ENCODE measurements around the gene KNG1.
"Not testable (repeated sequence)": the region's sequence is repeated elsewhere in the genome, so short reads cannot be mapped to it uniquely, and the experiment has no call there.

Gene KNG1

GRCh38 chr3:186687120-186687651 is 30.0 kb upstream of the KNG1 start:
- WGBS, 2 experiments (ENCODE audit: insufficient coverage in 2 of 2), result 93 to 97% methylated on average over 5 to 6 of the region's 12 CpGs
- Histone ChIP-seq H3K36me3 (ENCODE audit: control insufficient read depth, insufficient read depth, low read length) (no peaks in the 10 kb centered on the region), H3K27ac (ENCODE audit: low read depth, low read length, severe bottlenecking) (no peak overlapping the region), H3K4me1 (ENCODE audit: control insufficient read depth, insufficient read depth, low read length, poor library complexity, severe bottlenecking) (no peaks in the 10 kb centered on the region), H3K4me3 (ENCODE audit: extremely low read depth, insufficient read depth, low read length, poor library complexity, severe bottlenecking) (no peak overlapping the region), H3K9me3 (ENCODE audit: control insufficient read depth, low read length) (peaks cover 8% of the 10 kb centered on the region)

- not testable (repeated sequence) for H3K4me3 ChIP-seq (ENCODE audit: extremely low read depth, insufficient read depth, low read length, poor library complexity, severe bottlenecking); H3K27ac ChIP-seq (ENCODE audit: low read depth, low read length, severe bottlenecking); H3K36me3 ChIP-seq (ENCODE audit: control insufficient read depth, insufficient read depth, low read length); H3K9me3 ChIP-seq (ENCODE audit: control insufficient read depth, low read length); H3K4me1 ChIP-seq (ENCODE audit: control insufficient read depth, insufficient read depth, low read length, poor library complexity, severe bottlenecking)
- WGBS, 2 experiments (ENCODE audit: insufficient coverage in 2 of 2), result no CpG with 5 or more reads among the region's 1 CpG
Observed at GRCh38 chr3:186690304-186690703, 26.9 kb upstream of the KNG1 start.

GRCh38 chr3:186691676-186692075 is 25.5 kb upstream of the KNG1 start:
- H3K36me3 ChIP-seq (ENCODE audit: control insufficient read depth, insufficient read depth, low read length), result no peaks in the 10 kb centered on the region
- WGBS, 2 experiments (ENCODE audit: insufficient coverage in 2 of 2), result 88 to 96% methylated on average over 6 to 7 of the region's 7 CpGs
- H3K27ac ChIP-seq (ENCODE audit: low read depth, low read length, severe bottlenecking), result no peak overlapping the region
- no peaks in the 10 kb centered on the region for H3K4me1 ChIP-seq (ENCODE audit: control insufficient read depth, insufficient read depth, low read length, poor library complexity, severe bottlenecking)
- no peaks in the 10 kb centered on the region for H3K9me3 ChIP-seq (ENCODE audit: control insufficient read depth, low read length)
- no peak overlapping the region for H3K4me3 ChIP-seq (ENCODE audit: extremely low read depth, insufficient read depth, low read length, poor library complexity, severe bottlenecking)

- H3K27ac ChIP-seq (ENCODE audit: low read depth, low read length, severe bottlenecking), result no peak overlapping the region
- H3K9me3 ChIP-seq (ENCODE audit: control insufficient read depth, low read length), result no peaks in the 10 kb centered on the region
- WGBS, 2 experiments (ENCODE audit: insufficient coverage in 2 of 2), result 93 to 100% methylated on average over 2 of the region's 3 CpGs
- H3K36me3 ChIP-seq (ENCODE audit: control insufficient read depth, insufficient read depth, low read length), result no peaks in the 10 kb centered on the region
- no peaks in the 10 kb centered on the region for H3K4me1 ChIP-seq (ENCODE audit: control insufficient read depth, insufficient read depth, low read length, poor library complexity, severe bottlenecking)
- H3K4me3 ChIP-seq (ENCODE audit: extremely low read depth, insufficient read depth, low read length, poor library complexity, severe bottlenecking), result no peak overlapping the region
Observed at GRCh38 chr3:186693843-186694242, 23.3 kb upstream of the KNG1 start.

GRCh38 chr3:186694288-186695032 is 22.7 kb upstream of the KNG1 start:
- 62 to 74% methylated on average over 3 to 4 of the region's 6 CpGs for WGBS, 2 experiments (ENCODE audit: insufficient coverage in 2 of 2)
- Histone ChIP-seq H3K4me1 (ENCODE audit: control insufficient read depth, insufficient read depth, low read length, poor library complexity, severe bottlenecking) (no peaks in the 10 kb centered on the region), H3K4me3 (ENCODE audit: extremely low read depth, insufficient read depth, low read length, poor library complexity, severe bottlenecking) (no peak overlapping the region), H3K9me3 (ENCODE audit: control insufficient read depth, low read length) (no peaks in the 10 kb centered on the region), H3K27ac (ENCODE audit: low read depth, low read length, severe bottlenecking) (no peak overlapping the region), H3K36me3 (ENCODE audit: control insufficient read depth, insufficient read depth, low read length) (no peaks in the 10 kb centered on the region)

GRCh38 chr3:186696522-186696921 is 20.6 kb upstream of the KNG1 start:
- Histone ChIP-seq H3K9me3 (ENCODE audit: control insufficient read depth, low read length) (no peaks in the 10 kb centered on the region), H3K27ac (ENCODE audit: low read depth, low read length, severe bottlenecking) (no peak overlapping the region), H3K4me1 (ENCODE audit: control insufficient read depth, insufficient read depth, low read length, poor library complexity, severe bottlenecking) (no peaks in the 10 kb centered on the region), H3K36me3 (ENCODE audit: control insufficient read depth, insufficient read depth, low read length) (no peaks in the 10 kb centered on the region), H3K4me3 (ENCODE audit: extremely low read depth, insufficient read depth, low read length, poor library complexity, severe bottlenecking) (no peak overlapping the region)
- WGBS, 2 experiments (ENCODE audit: insufficient coverage in 2 of 2), result 100% methylated on average over 1 of the region's 2 CpGs

- 89 to 100% methylated on average over 1 of the region's 4 CpGs for WGBS, 2 experiments (ENCODE audit: insufficient coverage in 2 of 2)
- Histone ChIP-seq H3K36me3 (ENCODE audit: control insufficient read depth, insufficient read depth, low read length) (no peaks in the 10 kb centered on the region), H3K9me3 (ENCODE audit: control insufficient read depth, low read length) (no peaks in the 10 kb centered on the region), H3K4me3 (ENCODE audit: extremely low read depth, insufficient read depth, low read length, poor library complexity, severe bottlenecking) (no peak overlapping the region), H3K27ac (ENCODE audit: low read depth, low read length, severe bottlenecking) (no peak overlapping the region), H3K4me1 (ENCODE audit: control insufficient read depth, insufficient read depth, low read length, poor library complexity, severe bottlenecking) (no peaks in the 10 kb centered on the region)
Observed at GRCh38 chr3:186697510-186697909, 19.6 kb upstream of the KNG1 start.

GRCh38 chr3:186700267-186700666 is 16.9 kb upstream of the KNG1 start:
- WGBS, 2 experiments (ENCODE audit: insufficient coverage in 2 of 2), result 89 to 100% methylated on average over 2 to 3 of the region's 3 CpGs
- H3K4me3 ChIP-seq (ENCODE audit: extremely low read depth, insufficient read depth, low read length, poor library complexity, severe bottlenecking), result no peak overlapping the region
- no peaks in the 10 kb centered on the region for H3K36me3 ChIP-seq (ENCODE audit: control insufficient read depth, insufficient read depth, low read length)
- H3K27ac ChIP-seq (ENCODE audit: low read depth, low read length, severe bottlenecking), result no peak overlapping the region
- H3K4me1 ChIP-seq (ENCODE audit: control insufficient read depth, insufficient read depth, low read length, poor library complexity, severe bottlenecking), result no peaks in the 10 kb centered on the region
- no peaks in the 10 kb centered on the region for H3K9me3 ChIP-seq (ENCODE audit: control insufficient read depth, low read length)

GRCh38 chr3:186702451-186702850 is 14.7 kb upstream of the KNG1 start:
- not testable (repeated sequence) for H3K4me1 ChIP-seq (ENCODE audit: control insufficient read depth, insufficient read depth, low read length, poor library complexity, severe bottlenecking); H3K27ac ChIP-seq (ENCODE audit: low read depth, low read length, severe bottlenecking); H3K9me3 ChIP-seq (ENCODE audit: control insufficient read depth, low read length); H3K36me3 ChIP-seq (ENCODE audit: control insufficient read depth, insufficient read depth, low read length); H3K4me3 ChIP-seq (ENCODE audit: extremely low read depth, insufficient read depth, low read length, poor library complexity, severe bottlenecking)

- Histone ChIP-seq H3K27ac (ENCODE audit: low read depth, low read length, severe bottlenecking) (no peak overlapping the region), H3K4me3 (ENCODE audit: extremely low read depth, insufficient read depth, low read length, poor library complexity, severe bottlenecking) (no peak overlapping the region), H3K36me3 (ENCODE audit: control insufficient read depth, insufficient read depth, low read length) (no peaks in the 10 kb centered on the region), H3K9me3 (ENCODE audit: control insufficient read depth, low read length) (no peaks in the 10 kb centered on the region), H3K4me1 (ENCODE audit: control insufficient read depth, insufficient read depth, low read length, poor library complexity, severe bottlenecking) (no peaks in the 10 kb centered on the region)
- WGBS, 2 experiments (ENCODE audit: insufficient coverage in 2 of 2), result 90 to 96% methylated on average over 4 to 5 of the region's 6 CpGs
Observed at GRCh38 chr3:186705882-186706780, 11.0 kb upstream of the KNG1 start.

Measured in mesodermal cell (in vitro differentiated cells).